Tibial artery (tissue), 4 donors: Measurements from ENCODE around the gene SRPK2.

Experiments
- DNase-seq, 2 donors: peaks; one replicate each; pipeline ENCODE4 v3.0.0-alpha.2; 2019
- H3K27ac ChIP-seq, 2 donors: fragments of 200-600 bp; sonication (generic) in 1 of 2; 1 replicate in 1 of 2; 2 replicates in 1 of 2; pipeline ENCODE4 v1.5.1; 2018 to 2019; ENCODE audit warnings: mild to moderate bottlenecking in 1 of 2
- H3K27me3 ChIP-seq, 2 donors: fragments of 200-600 bp; sonication (generic) in 1 of 2; one replicate each; pipeline versions ENCODE4 v1.5.1 to v1.6.0; 2016 to 2019
- H3K36me3 ChIP-seq, 3 donors: fragments of 200-600 bp; sonication (generic) in 2 of 3; one replicate each; pipeline ENCODE4 v1.5.1; 2016 to 2019; ENCODE audit warnings: mild to moderate bottlenecking in 2 of 3
- H3K4me1 ChIP-seq, 4 donors: fragments of 200-600 bp; sonication (generic) in 2 of 4; 1 replicate in 3 of 4; 2 replicates in 1 of 4; pipeline ENCODE4 v1.5.1; 2016 to 2019
- H3K4me3 ChIP-seq, 2 donors: fragments of 200-600 bp; sonication (generic) in 1 of 2; 1 replicate in 1 of 2; 2 replicates in 1 of 2; pipeline ENCODE4 v1.5.1; 2018 to 2019; ENCODE audit warnings: mild to moderate bottlenecking in 2 of 2
- H3K9me3 ChIP-seq, 3 donors: fragments of 200-600 bp; sonication (generic) in 1 of 3; one replicate each; pipeline ENCODE4 v1.5.1; 2016 to 2019
- intact Hi-C: fragments of 100-400 bp; cut with DNase I; formaldehyde crosslinking; loops from one replicate; pipeline ENCODE4 v1.15.0; 2023; ENCODE audit warnings: low total_unique reads
- TF ChIP-seq, protein P1 (sequence below), 2 experiments: fragments of 200-600 bp in 1 of 2; fragments of 450-650 bp in 1 of 2; IDR thresholded peaks; one replicate each; pipeline ENCODE4 v1.5.1; 2017 to 2019; ENCODE audit warnings: antibody characterized with exemption in 2 of 2, mild to moderate bottlenecking in 1 of 2, moderate library complexity in 1 of 2

Gene SRPK2

DNA sequence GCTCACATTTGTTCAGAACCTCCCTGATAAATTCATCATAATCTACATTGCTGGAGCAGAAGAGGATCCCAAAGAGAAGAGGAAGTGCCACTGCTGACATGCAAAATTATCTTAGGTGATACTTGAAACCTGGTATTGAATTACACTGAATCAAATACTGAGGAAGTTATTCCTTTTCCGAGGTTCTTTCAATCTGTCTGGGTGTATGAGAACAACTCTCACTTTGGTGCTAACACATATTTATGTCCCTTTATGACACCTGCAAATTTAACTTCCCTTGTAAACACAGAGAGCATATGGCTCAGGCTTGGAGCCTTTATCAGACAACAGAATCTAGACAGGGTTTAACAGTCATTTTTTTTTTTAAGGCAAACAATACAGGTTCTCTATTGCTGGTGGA lies 131.4 kb downstream of the SRPK2 start:
- no peaks in the 10 kb centered on the region for H3K9me3 ChIP-seq
- H3K27me3 ChIP-seq, result no peaks in the 10 kb centered on the region
- H3K27ac ChIP-seq, result no peak overlapping the region
- no peak overlapping the region for H3K4me3 ChIP-seq
- intact Hi-C loops, result no loop called here
- TF ChIP-seq, protein P1, sequence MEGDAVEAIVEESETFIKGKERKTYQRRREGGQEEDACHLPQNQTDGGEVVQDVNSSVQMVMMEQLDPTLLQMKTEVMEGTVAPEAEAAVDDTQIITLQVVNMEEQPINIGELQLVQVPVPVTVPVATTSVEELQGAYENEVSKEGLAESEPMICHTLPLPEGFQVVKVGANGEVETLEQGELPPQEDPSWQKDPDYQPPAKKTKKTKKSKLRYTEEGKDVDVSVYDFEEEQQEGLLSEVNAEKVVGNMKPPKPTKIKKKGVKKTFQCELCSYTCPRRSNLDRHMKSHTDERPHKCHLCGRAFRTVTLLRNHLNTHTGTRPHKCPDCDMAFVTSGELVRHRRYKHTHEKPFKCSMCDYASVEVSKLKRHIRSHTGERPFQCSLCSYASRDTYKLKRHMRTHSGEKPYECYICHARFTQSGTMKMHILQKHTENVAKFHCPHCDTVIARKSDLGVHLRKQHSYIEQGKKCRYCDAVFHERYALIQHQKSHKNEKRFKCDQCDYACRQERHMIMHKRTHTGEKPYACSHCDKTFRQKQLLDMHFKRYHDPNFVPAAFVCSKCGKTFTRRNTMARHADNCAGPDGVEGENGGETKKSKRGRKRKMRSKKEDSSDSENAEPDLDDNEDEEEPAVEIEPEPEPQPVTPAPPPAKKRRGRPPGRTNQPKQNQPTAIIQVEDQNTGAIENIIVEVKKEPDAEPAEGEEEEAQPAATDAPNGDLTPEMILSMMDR (IDR thresholded peaks at IDR 0.05), result no peak
- peaks cover 0 to 17% (median 2%) of the 10 kb centered on the region in 4 donors for H3K4me1 ChIP-seq
- no peak for DNase-seq
- H3K36me3 ChIP-seq, result no peaks in the 10 kb centered on the region

DNA sequence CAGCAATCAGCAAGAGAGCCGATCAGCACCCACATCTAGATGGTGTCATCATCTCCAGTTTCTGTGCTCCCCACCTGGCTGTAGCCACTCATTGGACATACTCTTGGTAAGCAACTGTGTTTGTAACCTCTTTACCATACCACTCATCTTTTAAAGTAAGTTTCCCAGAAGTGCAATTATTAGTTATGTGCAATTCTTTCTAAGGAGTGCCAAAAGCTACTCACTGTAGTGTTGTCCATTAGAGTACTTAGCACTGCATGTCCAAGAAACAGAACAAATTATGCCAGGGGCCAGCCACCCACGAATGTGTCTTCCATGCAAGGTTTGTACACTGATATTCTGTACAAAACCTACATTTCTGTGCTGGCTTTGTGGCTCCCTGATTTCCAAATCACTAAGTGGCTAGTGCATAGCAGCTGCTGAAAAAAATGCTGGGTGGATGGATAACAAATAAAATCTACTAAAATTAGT lies 131.9 kb downstream of the SRPK2 start:
- Histone ChIP-seq H3K27me3 (no peaks in the 10 kb centered on the region), H3K9me3 (no peaks in the 10 kb centered on the region), H3K4me1 (peaks cover 0 to 17% (median 2%) of the 10 kb centered on the region in 4 donors), H3K27ac (no peak overlapping the region), H3K36me3 (no peaks in the 10 kb centered on the region), H3K4me3 (no peak overlapping the region)
- TF ChIP-seq, protein P1 (IDR thresholded peaks at IDR 0.05), result no peak
- no peak for DNase-seq
- intact Hi-C loops, result no loop called here

DNA sequence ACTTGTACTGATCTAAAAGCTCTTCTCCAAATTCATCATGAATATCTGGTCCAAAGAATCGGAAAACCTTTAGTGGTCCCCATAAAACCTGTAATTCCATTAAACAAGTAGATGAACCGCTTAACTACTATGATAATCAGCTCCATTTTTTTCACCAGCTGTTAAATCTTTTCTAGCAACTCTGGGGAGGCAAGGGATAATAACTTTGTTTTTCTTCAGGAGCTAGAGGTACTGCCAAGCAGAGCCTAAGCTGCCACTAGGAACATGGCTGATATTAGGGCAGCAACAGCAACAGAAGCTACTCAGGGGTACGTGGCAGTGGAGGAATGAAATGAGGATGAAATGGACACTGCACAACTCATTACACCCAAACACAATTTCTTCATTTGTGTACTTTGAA lies 138.0 kb downstream of the SRPK2 start:
- intact Hi-C loops, result no loop called here
- no peak for DNase-seq
- Histone ChIP-seq H3K27ac (no peak overlapping the region), H3K9me3 (no peaks in the 10 kb centered on the region), H3K36me3 (no peaks in the 10 kb centered on the region), H3K4me3 (no peak overlapping the region), H3K27me3 (no peaks in the 10 kb centered on the region), H3K4me1 (peaks cover 0 to 29% (median 3%) of the 10 kb centered on the region in 4 donors)
- TF ChIP-seq, protein P1 (IDR thresholded peaks at IDR 0.05), result no peak

DNA sequence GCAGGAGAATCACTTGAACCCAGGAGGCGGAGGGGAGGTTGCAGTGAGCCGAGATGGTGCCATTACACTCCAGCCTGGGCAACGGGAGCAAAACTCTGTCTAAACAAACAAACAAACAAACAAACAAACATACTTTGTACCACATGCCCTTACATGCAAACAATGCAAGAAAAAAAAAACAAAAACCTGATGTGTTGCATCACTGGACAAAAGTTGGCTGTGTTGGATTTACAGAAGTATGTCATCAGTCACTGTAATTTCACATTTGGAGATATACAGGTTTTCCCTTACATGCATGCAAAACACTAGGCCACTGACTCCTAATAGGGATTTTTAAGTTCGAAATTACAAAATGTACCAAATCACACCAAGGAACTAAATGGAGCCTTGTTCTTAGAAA lies 138.5 kb downstream of the SRPK2 start:
- Histone ChIP-seq H3K27ac (no peak overlapping the region), H3K4me3 (no peak overlapping the region), H3K9me3 (no peaks in the 10 kb centered on the region), H3K27me3 (no peaks in the 10 kb centered on the region), H3K4me1 (peaks cover 0 to 33% (median 5%) of the 10 kb centered on the region in 4 donors), H3K36me3 (no peaks in the 10 kb centered on the region)
- TF ChIP-seq, protein P1 (IDR thresholded peaks at IDR 0.05), result no peak
- no peak for DNase-seq
- intact Hi-C loops, result no loop called here

- no peak overlapping the region for H3K4me3 ChIP-seq
- TF ChIP-seq, protein P1 (IDR thresholded peaks at IDR 0.05), result no peak
- no peaks in the 10 kb centered on the region for H3K36me3 ChIP-seq
- peaks cover 0 to 34% (median 5%) of the 10 kb centered on the region in 4 donors for H3K4me1 ChIP-seq
- no peak for DNase-seq
- intact Hi-C loops, result no loop called here
- H3K27ac ChIP-seq, result no peak overlapping the region
- H3K9me3 ChIP-seq, result no peaks in the 10 kb centered on the region
- no peaks in the 10 kb centered on the region for H3K27me3 ChIP-seq
Measured at GRCh38 chr7:105249216-105249615, 139.5 kb downstream of the SRPK2 start.

DNA sequence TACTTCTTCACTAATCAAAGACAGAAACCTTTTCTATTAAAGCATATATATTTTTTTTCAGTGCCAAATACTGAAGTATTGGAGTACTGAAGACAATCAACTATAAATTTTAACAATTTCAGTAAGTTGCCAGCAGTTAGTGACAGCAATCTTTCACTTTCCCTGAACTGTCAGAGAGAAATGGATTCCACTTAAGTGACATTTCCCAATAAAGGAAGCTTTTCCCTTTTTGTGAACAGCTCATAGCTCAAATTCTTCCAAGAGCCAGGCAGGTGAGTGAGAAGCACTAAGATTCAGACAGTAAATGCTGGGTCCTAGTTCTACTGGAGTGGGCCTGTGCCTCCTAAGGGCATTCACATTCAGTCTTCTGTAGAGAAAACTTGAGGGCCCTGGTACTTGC lies 142.0 kb downstream of the SRPK2 start:
- intact Hi-C loops, result no loop called here
- no peaks in the 10 kb centered on the region for H3K36me3 ChIP-seq
- no peaks in the 10 kb centered on the region for H3K9me3 ChIP-seq
- H3K4me3 ChIP-seq, result no peak overlapping the region
- H3K4me1 ChIP-seq, result peaks cover 0 to 27% (median 5%) of the 10 kb centered on the region in 4 donors
- H3K27ac ChIP-seq, result no peak overlapping the region
- H3K27me3 ChIP-seq, result no peaks in the 10 kb centered on the region
- TF ChIP-seq, protein P1 (IDR thresholded peaks at IDR 0.05), result no peak
- DNase-seq, result no peak
